Body of pancreas (tissue), 4 donors: ENCODE results near the gene SMPD4.
A peak's percentile ranks its signal among the peaks of the same experiment; 100 is the strongest.
"Not testable (repeated sequence)": the region's sequence is repeated elsewhere in the genome, so short reads cannot be mapped to it uniquely, and the experiment has no call there.

Experiments
- POLR2A ChIP-seq, 3 donors: fragments of 450-650 bp; IDR thresholded peaks; one replicate each; pipeline ENCODE4 v1.6.1; 2016; ENCODE audit warnings: antibody characterized with exemption in 3 of 3, mild to moderate bottlenecking in 2 of 3
- TF ChIP-seq, protein P1 (sequence below), 7 experiments: fragments of 450-650 bp in 4 of 7; fragments of 200-600 bp in 3 of 7; sonication (generic) in 3 of 7; IDR thresholded peaks; one replicate each; pipeline ENCODE4 v1.5.1; 2016 to 2019; ENCODE audit warnings: antibody characterized with exemption in 7 of 7

DNA sequence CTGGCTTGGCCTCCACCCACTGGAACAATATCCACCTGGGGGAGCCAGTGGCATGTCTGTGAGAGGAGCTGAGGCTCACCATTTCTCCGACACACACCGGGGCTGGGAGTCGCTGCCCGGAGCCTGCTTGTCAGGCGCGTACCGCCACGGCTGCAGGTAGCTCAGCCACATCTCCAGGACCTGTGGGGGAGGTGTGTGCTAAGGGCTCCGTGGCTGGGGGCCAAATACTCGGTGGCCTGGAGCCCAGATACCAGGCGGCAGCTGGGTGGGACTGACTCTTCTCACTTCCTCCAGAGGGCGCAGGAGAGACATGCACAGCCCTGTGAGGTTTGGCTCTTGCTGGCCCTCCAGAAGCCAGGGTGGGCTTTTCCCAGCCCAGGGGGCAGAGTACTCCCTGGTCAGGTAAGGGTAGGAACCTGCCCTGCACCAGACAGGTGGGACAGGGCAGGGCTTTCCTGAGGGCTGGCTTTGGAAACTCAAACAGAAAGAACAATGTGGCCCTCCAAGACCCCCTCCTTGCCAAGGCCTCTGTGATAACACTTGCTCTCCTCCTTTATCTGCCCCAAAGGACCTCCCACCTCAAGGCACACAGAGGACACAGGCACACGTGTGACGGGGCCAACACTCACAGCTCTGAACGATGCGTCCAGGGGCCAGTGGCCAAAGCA is 25.3 kb downstream of the SMPD4 start:
- TF ChIP-seq POLR2A (IDR thresholded peaks at IDR 0.05): not testable (repeated sequence)
- TF ChIP-seq, protein P1, sequence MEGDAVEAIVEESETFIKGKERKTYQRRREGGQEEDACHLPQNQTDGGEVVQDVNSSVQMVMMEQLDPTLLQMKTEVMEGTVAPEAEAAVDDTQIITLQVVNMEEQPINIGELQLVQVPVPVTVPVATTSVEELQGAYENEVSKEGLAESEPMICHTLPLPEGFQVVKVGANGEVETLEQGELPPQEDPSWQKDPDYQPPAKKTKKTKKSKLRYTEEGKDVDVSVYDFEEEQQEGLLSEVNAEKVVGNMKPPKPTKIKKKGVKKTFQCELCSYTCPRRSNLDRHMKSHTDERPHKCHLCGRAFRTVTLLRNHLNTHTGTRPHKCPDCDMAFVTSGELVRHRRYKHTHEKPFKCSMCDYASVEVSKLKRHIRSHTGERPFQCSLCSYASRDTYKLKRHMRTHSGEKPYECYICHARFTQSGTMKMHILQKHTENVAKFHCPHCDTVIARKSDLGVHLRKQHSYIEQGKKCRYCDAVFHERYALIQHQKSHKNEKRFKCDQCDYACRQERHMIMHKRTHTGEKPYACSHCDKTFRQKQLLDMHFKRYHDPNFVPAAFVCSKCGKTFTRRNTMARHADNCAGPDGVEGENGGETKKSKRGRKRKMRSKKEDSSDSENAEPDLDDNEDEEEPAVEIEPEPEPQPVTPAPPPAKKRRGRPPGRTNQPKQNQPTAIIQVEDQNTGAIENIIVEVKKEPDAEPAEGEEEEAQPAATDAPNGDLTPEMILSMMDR (IDR thresholded peaks at IDR 0.05): peak; percentile 61 to 79 (median 71)
